WTC11 (cell line): ENCODE data around the gene IGFALS. TPM values are rescaled to one million over a fixed set of nuclear protein-coding genes. Genes with fewer than 3 reads are reported as not detected.

ENCODE experiments used
- ATAC-seq: fragments of 200-7000 bp; cut with Tn5 transposase; 2 replicates; pipeline ENCODE4 v1.10.0; 2021; ENCODE audit warnings: mild to moderate bottlenecking, moderate library complexity
- CTCF ChIA-PET: fragments of 300-600 bp; sonication (Branson Sonifier 250); formaldehyde crosslinking; loops from one replicate; lab custom pipeline; 2021; ENCODE audit warnings: antibody characterized with exemption; lab: Charles Lee
- POLR2A ChIA-PET: fragments of 350-600 bp; sonication (Branson Sonifier 250); formaldehyde crosslinking; loops from one replicate; lab custom pipeline; 2021; ENCODE audit warnings: antibody characterized with exemption; lab: Charles Lee
- DNase-seq: peaks from one replicate; pipeline ENCODE4 v3.0.0; 2021; ENCODE audit warnings: low spot score
- H3K27ac Mint-ChIP-seq: 2 replicates; pipeline ENCODE4 v1.8.0; 2021; ENCODE audit warnings: mixed read lengths
- H3K27me3 Mint-ChIP-seq: 2 replicates; pipeline ENCODE4 v1.8.0; 2021; ENCODE audit warnings: low read depth, mild to moderate bottlenecking, moderate library complexity, mixed read lengths
- H3K36me3 Mint-ChIP-seq: 2 replicates; pipeline ENCODE4 v1.8.0; 2021; ENCODE audit warnings: mixed read lengths
- H3K4me1 Mint-ChIP-seq: 2 replicates; pipeline ENCODE4 v1.8.0; 2022; ENCODE audit warnings: mixed read lengths
- H3K4me3 Mint-ChIP-seq: 2 replicates; pipeline ENCODE4 v1.8.0; 2021; ENCODE audit warnings: mild to moderate bottlenecking, moderate library complexity, mixed read lengths
- H3K9me3 Mint-ChIP-seq: 2 replicates; pipeline ENCODE4 v1.8.0; 2021; ENCODE audit warnings: mixed read lengths
- CBFB ChIP-seq: sonication (generic); formaldehyde crosslinking; IDR thresholded peaks from 2 replicates; pipeline ENCODE4 v1.8.1; 2022; ENCODE audit warnings: mild to moderate bottlenecking, low read depth, missing genetic modification reagents
- CDX4 ChIP-seq: fragments of 250-450 bp; sonication (Bioruptor Pico); IDR thresholded peaks from 2 replicates; pipeline ENCODE4 v1.9.0; 2021; ENCODE audit warnings: moderate library complexity, mild to moderate bottlenecking, inconsistent platforms, borderline replicate concordance
- CREM ChIP-seq: sonication (generic); formaldehyde crosslinking; IDR thresholded peaks from 2 replicates; pipeline ENCODE4 v1.8.1; 2022; ENCODE audit warnings: mild to moderate bottlenecking, missing genetic modification reagents, moderate library complexity
- E2F5 ChIP-seq: sonication (generic); formaldehyde crosslinking; IDR thresholded peaks from 2 replicates; pipeline ENCODE4 v1.8.1; 2022; ENCODE audit warnings: mild to moderate bottlenecking, moderate library complexity, missing genetic modification reagents
- ELF4 ChIP-seq: sonication (generic); formaldehyde crosslinking; IDR thresholded peaks from 2 replicates; pipeline ENCODE4 v1.8.1; 2022; ENCODE audit warnings: low read depth, mild to moderate bottlenecking, moderate library complexity, missing genetic modification reagents
- ESRRA ChIP-seq: sonication (generic); formaldehyde crosslinking; IDR thresholded peaks from 2 replicates; pipeline ENCODE4 v1.8.1; 2022; ENCODE audit warnings: mild to moderate bottlenecking, missing genetic modification reagents, borderline replicate concordance
- GTF2I ChIP-seq: fragments of 250-450 bp; sonication (Bioruptor Pico); conservative IDR thresholded peaks from 2 replicates; pipeline ENCODE4 v1.4.0; 2021; ENCODE audit warnings: mild to moderate bottlenecking
- MAX ChIP-seq: sonication (generic); formaldehyde crosslinking; IDR thresholded peaks from 2 replicates; pipeline ENCODE4 v1.8.0; 2022; ENCODE audit warnings: mild to moderate bottlenecking, missing genetic modification reagents
- NFATC4 ChIP-seq: fragments of 250-450 bp; sonication (Bioruptor Pico); IDR thresholded peaks from 2 replicates; pipeline ENCODE4 v1.9.0; 2021; ENCODE audit warnings: mild to moderate bottlenecking
- NFYB ChIP-seq: sonication (generic); formaldehyde crosslinking; conservative IDR thresholded peaks from 2 replicates; pipeline ENCODE4 v1.8.0; 2022; ENCODE audit warnings: low read depth, missing genetic modification reagents
- OVOL2 ChIP-seq: fragments of 250-450 bp; sonication (Bioruptor Pico); IDR thresholded peaks from 2 replicates; pipeline ENCODE4 v1.9.0; 2021; ENCODE audit warnings: mild to moderate bottlenecking, borderline replicate concordance
- PRDM15 ChIP-seq: sonication (generic); formaldehyde crosslinking; IDR thresholded peaks from 2 replicates; pipeline ENCODE4 v1.8.0; 2022; ENCODE audit warnings: missing genetic modification reagents
- PREB ChIP-seq: sonication (generic); formaldehyde crosslinking; IDR thresholded peaks from 2 replicates; pipeline ENCODE4 v1.8.1; 2022; ENCODE audit warnings: mild to moderate bottlenecking, missing genetic modification reagents, moderate library complexity, borderline replicate concordance
- PRRX2 ChIP-seq: fragments of 250-450 bp; sonication (Bioruptor Pico); IDR thresholded peaks from 2 replicates; pipeline ENCODE4 v1.8.0; 2021; ENCODE audit warnings: mild to moderate bottlenecking
- SMAD4 ChIP-seq: sonication (generic); formaldehyde crosslinking; IDR thresholded peaks from 2 replicates; pipeline ENCODE4 v1.8.0; 2022; ENCODE audit warnings: mild to moderate bottlenecking, missing genetic modification reagents
- TP53 ChIP-seq: sonication (generic); formaldehyde crosslinking; IDR thresholded peaks from 2 replicates; pipeline ENCODE4 v1.8.1; 2023; ENCODE audit warnings: mild to moderate bottlenecking, missing genetic modification reagents
- ZBTB21 ChIP-seq: sonication (generic); formaldehyde crosslinking; IDR thresholded peaks from 2 replicates; pipeline ENCODE4 v1.8.1; 2023; ENCODE audit warnings: mild to moderate bottlenecking, missing genetic modification reagents, borderline replicate concordance
- ZNF281 ChIP-seq: sonication (generic); formaldehyde crosslinking; IDR thresholded peaks from 2 replicates; pipeline ENCODE4 v1.8.0; 2023; ENCODE audit warnings: mild to moderate bottlenecking, missing genetic modification reagents
- ZNF416 ChIP-seq: fragments of 250-450 bp; sonication (Bioruptor Pico); IDR thresholded peaks from 2 replicates; pipeline ENCODE4 v1.9.0; 2021; ENCODE audit warnings: mild to moderate bottlenecking, inconsistent platforms
- ZNF532 ChIP-seq: fragments of 250-450 bp; sonication (Bioruptor Pico); IDR thresholded peaks from 2 replicates; pipeline ENCODE4 v1.9.0; 2021; ENCODE audit warnings: mild to moderate bottlenecking, borderline replicate concordance
- total RNA-seq: library from RNA; stranded (reverse); gene quantifications from 3 replicates; pipeline ENCODE4 v1.2.3, GENCODE V29; 2021

Gene IGFALS
- total RNA-seq, 1 experiment from 2014 or later = not detected

- TF ChIP-seq PRDM15 (CRISPR knock-in tag) (no peak), ESRRA (CRISPR knock-in tag) (no peak), OVOL2 (CRISPR knock-in tag) (no peak), ZBTB21 (CRISPR knock-in tag) (no peak), CBFB (no peak), PRRX2 (CRISPR knock-in tag) (no peak), PREB (no peak)
These were observed 29.3 kb upstream of the IGFALS start (continued) for GRCh38 chr16:1822801-1823200.

GRCh38 chr16:1821861-1822611 is 28.5 kb upstream of the IGFALS start:
- Mint-ChIP-seq H3K4me3 (no peak overlapping the region), H3K4me1 (0 out of 2 replicates have a peak, but pooled peaks cover 4% of the 10 kb centered on the region), H3K27ac (no peak overlapping the region), H3K9me3 (no peaks in the 10 kb centered on the region)
- no peak for ATAC-seq
- TF ChIP-seq CREM (CRISPR knock-in tag) (no peak), ELF4 (CRISPR knock-in tag) (no peak), GTF2I (CRISPR knock-in tag) (no peak), SMAD4 (CRISPR knock-in tag) (no peak), E2F5 (CRISPR knock-in tag) (no peak), ZNF281 (CRISPR knock-in tag) (no peak)
- TF ChIP-seq, all 79 proteins: peak for 0
- ChIA-PET POLR2A (no interaction called here), CTCF (interaction anchor here (2.8 kb wide), 1 partner anchor 10 kb away, joined by 16 read pairs; no protein-coding TSS in a partner anchor)
- DNase-seq = no peak
- no peaks in the 10 kb centered on the region for H3K27me3 Mint-ChIP-seq
- no peaks in the 10 kb centered on the region for H3K36me3 Mint-ChIP-seq

GRCh38 chr16:1820946-1821290 is 27.4 kb upstream of the IGFALS start:
- H3K4me3 Mint-ChIP-seq = no peak overlapping the region
- no peaks in the 10 kb centered on the region for H3K9me3 Mint-ChIP-seq
- TF ChIP-seq NFYB (CRISPR knock-in tag) (no peak), ZNF532 (CRISPR knock-in tag) (no peak), ZNF416 (no peak), NFATC4 (CRISPR knock-in tag) (no peak), MAX (CRISPR knock-in tag) (no peak), CDX4 (CRISPR knock-in tag) (no peak), TP53 (CRISPR knock-in tag) (no peak)

More at GRCh38 chr16:1820946-1821290, 27.4 kb upstream of the IGFALS start:
- ChIA-PET CTCF (no interaction called here), POLR2A (no interaction called here)
- Mint-ChIP-seq H3K36me3 (no peaks in the 10 kb centered on the region), H3K4me1 (0 out of 2 replicates have a peak, but pooled peaks cover 4% of the 10 kb centered on the region), H3K27me3 (no peaks in the 10 kb centered on the region), H3K27ac (no peak overlapping the region)
- DNase-seq = no peak
- no peak for ATAC-seq
